PC-9 (cell line): ENCODE results near the gene PARP8.

Experiments
- CTCF ChIP-seq: fragments of 200-600 bp; sonication (generic); conservative IDR thresholded peaks from 2 replicates; pipeline ENCODE4 v1.6.1; 2017; ENCODE audit warnings: mixed run types, antibody characterized with exemption, mild to moderate bottlenecking, moderate library complexity
- EZH2 ChIP-seq: fragments of 200-600 bp; sonication (generic); IDR thresholded peaks from 2 replicates; pipeline ENCODE4 v1.8.0; 2017; ENCODE audit warnings: antibody characterized with exemption, low read depth

- TF ChIP-seq CTCF (no peak), EZH2 (no peak)
These were observed 36.4 kb downstream of the PARP8 start for GRCh38 chr5:50702615-50703366.
